OCI-LY1 (cell line): ENCODE data around the gene DHRSX.
"Not testable (repeated sequence)": the region's sequence is repeated elsewhere in the genome, so short reads cannot be mapped to it uniquely, and the experiment has no call there.

Experiments
- H2AFZ ChIP-seq: fragments of 200-600 bp; sonication (generic), shearing (Covaris generic); 2 replicates; pipeline ENCODE4 v1.6.0; 2014; ENCODE audit warnings: antibody characterized with exemption, mild to moderate bottlenecking, low read length
- H3F3A ChIP-seq: fragments of 200-600 bp; sonication (generic), shearing (Covaris generic); 2 replicates; pipeline ENCODE4 v1.6.0; 2014; ENCODE audit warnings: mild to moderate bottlenecking, antibody characterized with exemption, low read length, moderate library complexity; ENCODE audit not compliant: insufficient read depth
- H3K27ac ChIP-seq: fragments of 200-600 bp; sonication (generic); 2 replicates; pipeline ENCODE4 v1.5.1; 2014; ENCODE audit warnings: low read length, mixed run types, mild to moderate bottlenecking, low read depth; ENCODE audit not compliant: poor library complexity, severe bottlenecking
- H3K27me3 ChIP-seq: fragments of 200-600 bp; sonication (generic); 2 replicates; pipeline ENCODE4 v1.6.0; 2014; ENCODE audit warnings: antibody characterized with exemption, mild to moderate bottlenecking, low read length, moderate library complexity; ENCODE audit not compliant: insufficient read depth
- H3K36me3 ChIP-seq: fragments of 200-600 bp; sonication (generic); 2 replicates; pipeline ENCODE4 v1.6.1; 2014; ENCODE audit warnings: mild to moderate bottlenecking, antibody characterized with exemption, low read length, moderate library complexity, mixed read lengths; ENCODE audit not compliant: insufficient read depth
- H3K4me1 ChIP-seq: fragments of 200-600 bp; sonication (generic); 2 replicates; pipeline ENCODE4 v1.5.1; 2014; ENCODE audit warnings: mild to moderate bottlenecking, low read length, moderate library complexity; ENCODE audit not compliant: insufficient read depth, severe bottlenecking
- H3K4me2 ChIP-seq: fragments of 200-600 bp; sonication (generic), shearing (Covaris generic); 2 replicates; pipeline ENCODE4 v1.6.1; 2014; ENCODE audit warnings: low read length
- H3K4me3 ChIP-seq: fragments of 200-600 bp; sonication (generic); 2 replicates; pipeline ENCODE4 v1.5.1; 2014; ENCODE audit warnings: low read length, low read depth, mild to moderate bottlenecking, mixed read lengths; ENCODE audit not compliant: poor library complexity, severe bottlenecking
- H3K79me2 ChIP-seq: fragments of 200-600 bp; shearing (Covaris generic); 2 replicates; pipeline ENCODE4 v1.6.1; 2016; ENCODE audit warnings: mixed run types, low read length, mixed read lengths; ENCODE audit not compliant: insufficient read depth
- H3K9ac ChIP-seq: fragments of 200-600 bp; sonication (generic), shearing (Covaris generic); 2 replicates; pipeline ENCODE4 v1.6.1; 2014; ENCODE audit warnings: mild to moderate bottlenecking, low read length, mixed read lengths
- H3K9me2 ChIP-seq: fragments of 200-600 bp; sonication (generic), shearing (Covaris generic); 2 replicates; pipeline ENCODE4 v1.6.1; 2014; ENCODE audit warnings: low read depth, mild to moderate bottlenecking, low read length, mixed read lengths
- H3K9me3 ChIP-seq: fragments of 200-600 bp; shearing (Covaris generic); 2 replicates; pipeline ENCODE4 v1.6.1; 2014; ENCODE audit warnings: low read length, mixed read lengths
- H4K20me1 ChIP-seq: fragments of 200-600 bp; sonication (generic), shearing (Covaris generic); 2 replicates; pipeline ENCODE4 v1.6.0; 2016; ENCODE audit warnings: mild to moderate bottlenecking, low read length; ENCODE audit not compliant: insufficient read depth
- EZH2 ChIP-seq: fragments of 200-600 bp; sonication (generic), shearing (Covaris generic); IDR thresholded peaks from 2 replicates; pipeline ENCODE4 v1.8.0; 2017; ENCODE audit warnings: borderline replicate concordance, mixed run types, mild to moderate bottlenecking, antibody characterized with exemption, low read length, moderate library complexity, mixed read lengths
- TF ChIP-seq, protein P1 (sequence below): fragments of 200-600 bp; sonication (generic), shearing (Covaris generic); IDR thresholded peaks from 2 replicates; pipeline ENCODE4 v1.5.1; 2017; ENCODE audit warnings: mild to moderate bottlenecking, antibody characterized with exemption, low read length, moderate library complexity, mixed read lengths

DHRSX gene

GRCh38 chrX:2474963-2475726 lies 25.6 kb downstream of the DHRSX start:
- H3K36me3 ChIP-seq: peaks cover 21% of the 10 kb centered on the region
- H3K9me3 ChIP-seq: no peaks in the 10 kb centered on the region
- H3K4me2 ChIP-seq: no peak overlapping the region
- no peak overlapping the region for H2AFZ ChIP-seq
- no peaks in the 10 kb centered on the region for H4K20me1 ChIP-seq
- no peaks in the 10 kb centered on the region for H3K4me1 ChIP-seq
- no peaks in the 10 kb centered on the region for H3F3A ChIP-seq
- no peaks in the 10 kb centered on the region for H3K27me3 ChIP-seq
- peaks cover 28% of the 10 kb centered on the region for H3K79me2 ChIP-seq
- TF ChIP-seq, protein P1, sequence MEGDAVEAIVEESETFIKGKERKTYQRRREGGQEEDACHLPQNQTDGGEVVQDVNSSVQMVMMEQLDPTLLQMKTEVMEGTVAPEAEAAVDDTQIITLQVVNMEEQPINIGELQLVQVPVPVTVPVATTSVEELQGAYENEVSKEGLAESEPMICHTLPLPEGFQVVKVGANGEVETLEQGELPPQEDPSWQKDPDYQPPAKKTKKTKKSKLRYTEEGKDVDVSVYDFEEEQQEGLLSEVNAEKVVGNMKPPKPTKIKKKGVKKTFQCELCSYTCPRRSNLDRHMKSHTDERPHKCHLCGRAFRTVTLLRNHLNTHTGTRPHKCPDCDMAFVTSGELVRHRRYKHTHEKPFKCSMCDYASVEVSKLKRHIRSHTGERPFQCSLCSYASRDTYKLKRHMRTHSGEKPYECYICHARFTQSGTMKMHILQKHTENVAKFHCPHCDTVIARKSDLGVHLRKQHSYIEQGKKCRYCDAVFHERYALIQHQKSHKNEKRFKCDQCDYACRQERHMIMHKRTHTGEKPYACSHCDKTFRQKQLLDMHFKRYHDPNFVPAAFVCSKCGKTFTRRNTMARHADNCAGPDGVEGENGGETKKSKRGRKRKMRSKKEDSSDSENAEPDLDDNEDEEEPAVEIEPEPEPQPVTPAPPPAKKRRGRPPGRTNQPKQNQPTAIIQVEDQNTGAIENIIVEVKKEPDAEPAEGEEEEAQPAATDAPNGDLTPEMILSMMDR: no peak
- no peak for TF ChIP-seq EZH2
- no peak overlapping the region for H3K9ac ChIP-seq
- no peak overlapping the region for H3K4me3 ChIP-seq
- no peaks in the 10 kb centered on the region for H3K9me2 ChIP-seq
- H3K27ac ChIP-seq: no peak overlapping the region

DNA sequence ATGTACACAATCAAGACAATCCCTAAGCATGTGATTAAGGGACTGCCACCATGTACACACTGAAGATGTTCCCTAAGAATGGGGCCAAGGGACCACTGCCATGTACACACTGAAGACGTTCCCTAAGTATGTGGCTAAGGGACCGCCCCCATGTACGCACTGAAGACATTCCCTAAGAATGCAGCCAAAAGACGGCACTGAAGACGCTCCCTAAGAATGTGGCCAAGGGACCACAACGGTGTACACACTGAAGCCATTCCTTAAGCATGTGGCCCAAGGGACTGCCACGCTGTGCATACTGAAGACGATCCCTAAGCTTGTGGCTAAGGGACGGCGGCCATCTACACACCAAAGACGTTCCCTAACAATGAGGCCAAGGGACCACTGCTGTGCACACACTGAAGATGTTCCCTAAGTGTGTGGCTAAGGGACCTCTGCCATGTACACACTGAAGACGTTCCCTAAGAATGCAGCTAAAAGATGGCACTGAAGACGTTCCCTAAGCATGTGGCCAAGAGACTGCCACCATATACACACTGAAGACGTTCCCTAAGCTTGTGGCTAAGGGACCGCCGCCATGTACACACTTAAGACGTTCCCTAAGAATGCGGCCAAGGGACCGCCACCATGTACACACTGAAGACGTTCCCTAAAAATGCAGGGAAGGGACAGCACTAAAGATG lies 26.4 kb downstream of the DHRSX start:
- Histone ChIP-seq H3K79me2 (peaks cover 21% of the 10 kb centered on the region), H3K27ac (no peak overlapping the region), H3K27me3 (no peaks in the 10 kb centered on the region), H3K4me2 (no peak overlapping the region), H3K4me3 (no peak overlapping the region), H3K4me1 (no peaks in the 10 kb centered on the region), H4K20me1 (no peaks in the 10 kb centered on the region), H2AFZ (no peak overlapping the region), H3K36me3 (peaks cover 15% of the 10 kb centered on the region), H3K9me3 (no peaks in the 10 kb centered on the region), H3K9me2 (no peaks in the 10 kb centered on the region), H3F3A (no peaks in the 10 kb centered on the region), H3K9ac (no peak overlapping the region)
- no peak for TF ChIP-seq EZH2
- TF ChIP-seq, protein P1: no peak

DNA sequence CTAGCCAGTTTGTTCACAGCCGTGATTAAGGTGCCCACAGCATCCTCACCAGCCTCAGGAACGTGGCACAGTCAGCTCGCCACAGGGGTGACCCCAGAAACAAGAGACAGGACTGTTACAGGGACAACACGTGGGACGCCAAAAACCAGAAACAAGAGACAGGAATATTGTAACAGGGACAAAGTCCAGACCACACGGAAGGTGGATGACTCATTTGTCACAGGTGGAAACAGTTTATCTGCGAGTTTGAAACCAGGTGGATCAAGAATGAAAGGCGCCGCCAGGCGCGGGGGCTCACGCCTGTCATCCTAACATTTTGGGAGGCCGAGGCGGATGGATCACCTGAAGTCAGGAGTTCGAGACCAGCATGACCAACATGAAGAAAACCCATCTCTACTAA lies 27.7 kb downstream of the DHRSX start:
- not testable (repeated sequence) for H3K9me2 ChIP-seq, H3K27me3 ChIP-seq, H2AFZ ChIP-seq, H3K4me2 ChIP-seq, H3K27ac ChIP-seq, H3F3A ChIP-seq, H3K9me3 ChIP-seq, H4K20me1 ChIP-seq, H3K4me3 ChIP-seq, H3K9ac ChIP-seq, H3K4me1 ChIP-seq
- Histone ChIP-seq H3K36me3 (peaks cover 14% of the 10 kb centered on the region), H3K79me2 (peaks cover 20% of the 10 kb centered on the region)
